ENCODE measurements around the gene HBA2. TPM values are rescaled to one million over a fixed set of nuclear protein-coding genes. Genes with fewer than 3 reads are reported as not detected.
"Not testable (repeated sequence)": the region's sequence is repeated elsewhere in the genome, so short reads cannot be mapped to it uniquely, and the experiment has no call there.

The HBA2 gene
- total RNA-seq, 1 donor from 2014 or later = not detected

DNA sequence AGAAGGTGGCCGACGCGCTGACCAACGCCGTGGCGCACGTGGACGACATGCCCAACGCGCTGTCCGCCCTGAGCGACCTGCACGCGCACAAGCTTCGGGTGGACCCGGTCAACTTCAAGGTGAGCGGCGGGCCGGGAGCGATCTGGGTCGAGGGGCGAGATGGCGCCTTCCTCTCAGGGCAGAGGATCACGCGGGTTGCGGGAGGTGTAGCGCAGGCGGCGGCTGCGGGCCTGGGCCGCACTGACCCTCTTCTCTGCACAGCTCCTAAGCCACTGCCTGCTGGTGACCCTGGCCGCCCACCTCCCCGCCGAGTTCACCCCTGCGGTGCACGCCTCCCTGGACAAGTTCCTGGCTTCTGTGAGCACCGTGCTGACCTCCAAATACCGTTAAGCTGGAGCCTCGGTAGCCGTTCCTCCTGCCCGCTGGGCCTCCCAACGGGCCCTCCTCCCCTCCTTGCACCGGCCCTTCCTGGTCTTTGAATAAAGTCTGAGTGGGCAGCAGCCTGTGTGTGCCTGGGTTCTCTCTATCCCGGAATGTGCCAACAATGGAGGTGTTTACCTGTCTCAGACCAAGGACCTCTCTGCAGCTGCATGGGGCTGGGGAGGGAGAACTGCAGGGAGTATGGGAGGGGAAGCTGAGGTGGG lies 657 bp downstream of the HBA2 start:
- intact Hi-C loops (cut with micrococcal nuclease) = not testable (repeated sequence)

DNA sequence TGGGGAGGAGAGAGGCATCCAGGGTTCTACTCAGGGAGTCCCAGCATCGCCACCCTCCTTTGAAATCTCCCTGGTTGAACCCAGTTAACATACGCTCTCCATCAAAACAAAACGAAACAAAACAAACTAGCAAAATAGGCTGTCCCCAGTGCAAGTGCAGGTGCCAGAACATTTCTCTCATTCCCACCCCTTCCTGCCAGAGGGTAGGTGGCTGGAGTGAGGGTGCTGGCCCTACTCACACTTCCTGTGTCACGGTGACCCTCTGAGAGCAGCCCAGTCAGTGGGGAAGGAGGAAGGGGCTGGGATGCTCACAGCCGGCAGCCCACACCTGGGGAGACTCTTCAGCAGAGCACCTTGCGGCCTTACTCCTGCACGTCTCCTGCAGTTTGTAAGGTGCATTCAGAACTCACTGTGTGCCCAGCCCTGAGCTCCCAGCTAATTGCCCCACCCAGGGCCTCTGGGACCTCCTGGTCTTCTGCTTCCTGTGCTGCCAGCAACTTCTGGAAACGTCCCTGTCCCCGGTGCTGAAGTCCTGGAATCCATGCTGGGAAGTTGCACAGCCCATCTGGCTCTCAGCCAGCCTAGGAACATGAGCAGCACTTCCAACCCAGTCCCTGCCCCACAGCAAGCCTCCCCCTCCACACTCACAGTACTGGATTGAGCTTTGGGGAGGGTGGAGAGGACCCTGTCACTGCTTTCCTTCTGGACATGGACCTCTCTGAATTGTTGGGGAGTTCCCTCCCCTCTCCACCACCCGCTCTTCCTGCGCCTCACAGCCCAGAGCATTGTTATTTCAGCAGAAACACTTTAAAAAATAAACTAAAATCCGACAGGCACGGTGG lies 1.5 kb downstream of the HBA2 start:
- intact Hi-C loops (cut with micrococcal nuclease) = not testable (repeated sequence)

GRCh38 chr16:175011-175949 lies 2.6 kb downstream of the HBA2 start:
- intact Hi-C loops (cut with micrococcal nuclease) = no loop called here

DNA sequence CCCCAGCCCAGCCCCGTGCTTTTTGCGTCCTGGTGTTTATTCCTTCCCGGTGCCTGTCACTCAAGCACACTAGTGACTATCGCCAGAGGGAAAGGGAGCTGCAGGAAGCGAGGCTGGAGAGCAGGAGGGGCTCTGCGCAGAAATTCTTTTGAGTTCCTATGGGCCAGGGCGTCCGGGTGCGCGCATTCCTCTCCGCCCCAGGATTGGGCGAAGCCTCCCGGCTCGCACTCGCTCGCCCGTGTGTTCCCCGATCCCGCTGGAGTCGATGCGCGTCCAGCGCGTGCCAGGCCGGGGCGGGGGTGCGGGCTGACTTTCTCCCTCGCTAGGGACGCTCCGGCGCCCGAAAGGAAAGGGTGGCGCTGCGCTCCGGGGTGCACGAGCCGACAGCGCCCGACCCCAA lies 3.3 kb downstream of the HBA2 start:
- intact Hi-C loops (cut with micrococcal nuclease) = not testable (repeated sequence)

GRCh38 chr16:176477-177382 lies 4.1 kb downstream of the HBA2 start, which contains the start of gene HBA1:
Gene HBA1, plus strand, starts transcription at chr16:176680. Its CDS starts 37 bp downstream, at chr16:176717.
- intact Hi-C loops (cut with micrococcal nuclease) = not testable (repeated sequence)

GRCh38 chr16:177394-177822 lies 4.7 kb downstream of the HBA2 start:
- intact Hi-C loops (cut with micrococcal nuclease) = no loop called here

GRCh38 chr16:177981-178667 lies 5.4 kb downstream of the HBA2 start:
- intact Hi-C loops (cut with micrococcal nuclease) = no loop called here

- intact Hi-C loops (cut with micrococcal nuclease) = no loop called here
Observed at GRCh38 chr16:178668-179015, 6.0 kb downstream of the HBA2 start.

GRCh38 chr16:179211-180092 lies 6.8 kb downstream of the HBA2 start:
- intact Hi-C loops (cut with micrococcal nuclease) = loop anchor here (5.0 kb wide), 1 partner anchor 42 kb away; the partner anchor contains the start of gene NPRL3

DNA sequence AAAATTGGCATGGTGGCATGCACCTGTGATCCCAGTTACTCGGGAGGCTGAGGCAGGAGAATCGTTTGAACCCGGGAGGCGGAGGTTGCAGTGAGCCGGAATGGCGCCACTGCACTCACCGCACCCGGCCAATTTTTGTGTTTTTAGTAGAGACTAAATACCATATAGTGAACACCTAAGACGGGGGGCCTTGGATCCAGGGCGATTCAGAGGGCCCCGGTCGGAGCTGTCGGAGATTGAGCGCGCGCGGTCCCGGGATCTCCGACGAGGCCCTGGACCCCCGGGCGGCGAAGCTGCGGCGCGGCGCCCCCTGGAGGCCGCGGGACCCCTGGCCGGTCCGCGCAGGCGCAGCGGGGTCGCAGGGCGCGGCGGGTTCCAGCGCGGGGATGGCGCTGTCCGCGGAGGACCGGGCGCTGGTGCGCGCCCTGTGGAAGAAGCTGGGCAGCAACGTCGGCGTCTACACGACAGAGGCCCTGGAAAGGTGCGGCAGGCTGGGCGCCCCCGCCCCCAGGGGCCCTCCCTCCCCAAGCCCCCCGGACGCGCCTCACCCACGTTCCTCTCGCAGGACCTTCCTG lies 7.5 kb downstream of the HBA2 start, which contains the start of gene HBQ1:
TSS of gene HBQ1 (plus strand) at position 359 of the 575 bp plus-strand sequence. CDS start at position 387, 28 bp downstream.
- intact Hi-C loops (cut with micrococcal nuclease) = loop anchor here (5.0 kb wide), 1 partner anchor 43 kb away; the partner anchor contains the start of gene NPRL3

DNA sequence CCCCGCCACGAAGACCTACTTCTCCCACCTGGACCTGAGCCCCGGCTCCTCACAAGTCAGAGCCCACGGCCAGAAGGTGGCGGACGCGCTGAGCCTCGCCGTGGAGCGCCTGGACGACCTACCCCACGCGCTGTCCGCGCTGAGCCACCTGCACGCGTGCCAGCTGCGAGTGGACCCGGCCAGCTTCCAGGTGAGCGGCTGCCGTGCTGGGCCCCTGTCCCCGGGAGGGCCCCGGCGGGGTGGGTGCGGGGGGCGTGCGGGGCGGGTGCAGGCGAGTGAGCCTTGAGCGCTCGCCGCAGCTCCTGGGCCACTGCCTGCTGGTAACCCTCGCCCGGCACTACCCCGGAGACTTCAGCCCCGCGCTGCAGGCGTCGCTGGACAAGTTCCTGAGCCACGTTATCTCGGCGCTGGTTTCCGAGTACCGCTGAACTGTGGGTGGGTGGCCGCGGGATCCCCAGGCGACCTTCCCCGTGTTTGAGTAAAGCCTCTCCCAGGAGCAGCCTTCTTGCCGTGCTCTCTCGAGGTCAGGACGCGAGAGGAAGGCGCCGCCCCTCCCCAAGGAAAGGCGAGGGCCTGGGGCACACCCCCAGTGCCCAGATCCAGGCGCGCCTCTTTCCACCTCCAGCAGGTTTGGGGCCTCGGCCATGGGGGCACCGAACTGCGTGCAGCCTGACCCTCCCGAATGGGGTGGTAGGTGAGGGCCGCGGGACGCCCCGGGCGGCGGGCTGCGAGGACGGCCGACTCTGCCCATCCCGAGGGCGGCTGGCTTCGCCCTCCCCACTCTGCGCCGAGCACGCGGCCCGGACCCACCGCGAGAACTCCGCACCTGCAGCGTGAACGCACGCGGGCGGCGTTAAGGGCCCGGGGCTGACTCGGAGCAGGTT lies 8.2 kb downstream of the HBA2 start:
- intact Hi-C loops (cut with micrococcal nuclease) = loop anchor here (1.0 to 5.0 kb wide), 5 partner anchors 44 to 181 kb away; partner anchors contain the start of gene NPRL3

GRCh38 chr16:181565-182021 lies 8.9 kb downstream of the HBA2 start:
- intact Hi-C loops (cut with micrococcal nuclease) = loop anchor here (1.0 to 5.0 kb wide), 5 partner anchors 44 to 181 kb away; partner anchors contain the start of gene NPRL3

- intact Hi-C loops (cut with micrococcal nuclease) = loop anchor here (5.0 kb wide), 1 partner anchor 46 kb away; the partner anchor contains the start of gene NPRL3
Observed at GRCh38 chr16:183005-183404, 10.3 kb downstream of the HBA2 start.

- intact Hi-C loops (cut with micrococcal nuclease) = no loop called here
Observed at GRCh38 chr16:185213-185612, 12.5 kb downstream of the HBA2 start.

DNA sequence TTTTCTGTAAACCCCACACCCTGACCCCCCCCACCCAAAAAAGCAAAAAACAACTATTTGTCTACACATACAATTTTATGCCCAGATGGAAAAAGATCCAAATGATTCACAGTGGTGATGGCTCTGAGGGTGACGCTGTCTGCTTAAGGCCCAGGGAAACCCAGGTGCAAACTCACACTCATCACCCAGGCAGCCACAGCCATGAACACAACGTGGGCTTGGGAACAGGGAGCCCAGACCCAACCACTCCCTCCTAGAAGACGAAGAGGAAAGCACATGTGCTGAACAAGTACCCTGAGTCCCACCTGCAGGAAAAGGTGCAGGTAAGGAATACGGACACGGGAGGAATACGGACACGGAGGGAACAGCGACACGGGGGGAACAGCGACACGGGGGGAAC lies 13.0 kb downstream of the HBA2 start:
- intact Hi-C loops (cut with micrococcal nuclease) = no loop called here

DNA sequence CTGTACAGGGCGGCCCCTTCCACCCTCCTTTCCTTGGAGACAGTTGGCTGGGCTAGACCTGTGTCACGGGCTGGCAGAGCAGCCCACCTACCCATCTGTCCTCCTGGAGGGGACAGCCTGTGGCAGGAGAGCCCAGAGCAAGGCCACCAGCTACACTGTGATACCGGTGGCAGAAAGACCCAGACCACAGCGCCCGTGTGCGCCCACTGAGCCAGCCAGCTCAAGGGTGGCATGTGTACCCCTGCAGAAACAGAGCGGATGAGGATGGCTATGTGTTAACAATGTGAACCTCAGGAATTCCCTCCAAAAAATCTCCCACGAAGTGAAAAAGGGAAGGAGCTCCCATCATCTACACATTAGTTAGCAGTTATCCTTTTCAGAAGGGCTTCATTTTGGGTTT lies 14.7 kb downstream of the HBA2 start:
- intact Hi-C loops (cut with micrococcal nuclease) = no loop called here

DNA sequence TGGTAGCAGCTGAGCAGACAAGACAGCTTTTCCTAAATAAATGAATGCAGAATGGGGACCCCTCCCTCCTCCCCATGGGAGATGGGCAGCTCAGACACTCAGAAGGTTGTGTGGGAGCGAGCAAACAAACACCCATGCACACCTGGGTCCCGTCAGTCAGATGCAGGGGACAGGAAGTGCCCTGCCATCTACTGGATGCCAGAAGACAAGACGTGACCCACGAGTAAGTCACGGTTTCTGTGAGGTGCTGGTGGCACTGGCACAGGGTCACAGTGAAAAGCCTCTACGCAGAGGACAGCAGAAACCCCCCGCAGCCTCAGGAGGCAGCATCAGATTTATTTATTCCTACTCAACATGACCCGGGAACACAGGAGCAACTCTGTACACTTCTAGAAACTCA lies 16.0 kb downstream of the HBA2 start:
- intact Hi-C loops (cut with micrococcal nuclease) = no loop called here

Measured in T-helper 1 cell treated with Interleukin-12 subunit alpha and Interleukin-12 subunit beta and Interleukin-4 antibody, amounts not matched to agents 30 ng/mL and 1 ng/mL, for 36 hours (primary cell).